GM12891 (cell line): ENCODE measurements around the gene GRIA3.
A peak's percentile ranks its signal among the peaks of the same experiment; 100 is the strongest.

Experiments used
- DNase-seq: peaks from one replicate; pipeline ENCODE4 v3.0.0; 2011; ENCODE audit warnings: low spot score; ENCODE audit not compliant: insufficient read length
- FAIRE-seq: peaks from 2 replicates; lab custom pipeline; 2011; peaks lifted over from hg19 to GRCh38; lab: Jason Lieb, UNC
- PAX5 ChIP-seq: IDR thresholded peaks from 2 replicates; pipeline ENCODE4 v1.6.1; 2011; ENCODE audit warnings: low read length, moderate library complexity, mild to moderate bottlenecking; ENCODE audit not compliant: insufficient read depth, severe bottlenecking
- POLR2A ChIP-seq: IDR thresholded peaks from 2 replicates; pipeline ENCODE4 v1.6.1; 2011; ENCODE audit warnings: low read depth, low read length, control low read depth
- POLR2AphosphoS5 ChIP-seq: IDR thresholded peaks from 2 replicates; pipeline ENCODE4 v1.6.1; 2011; ENCODE audit warnings: low read depth, low read length, control low read depth
- POU2F2 ChIP-seq: IDR thresholded peaks from 2 replicates; pipeline ENCODE4 v1.6.1; 2011; ENCODE audit warnings: low read depth, mild to moderate bottlenecking, control low read depth, low read length, moderate library complexity
- SPI1 ChIP-seq: IDR thresholded peaks from 2 replicates; pipeline ENCODE4 v1.6.1; 2011; ENCODE audit warnings: low read depth, low read length, control low read depth
- TAF1 ChIP-seq: IDR thresholded peaks from 2 replicates; pipeline ENCODE4 v1.6.1; 2011; ENCODE audit warnings: low read depth, low read length, control low read depth

GRIA3 gene

DNA sequence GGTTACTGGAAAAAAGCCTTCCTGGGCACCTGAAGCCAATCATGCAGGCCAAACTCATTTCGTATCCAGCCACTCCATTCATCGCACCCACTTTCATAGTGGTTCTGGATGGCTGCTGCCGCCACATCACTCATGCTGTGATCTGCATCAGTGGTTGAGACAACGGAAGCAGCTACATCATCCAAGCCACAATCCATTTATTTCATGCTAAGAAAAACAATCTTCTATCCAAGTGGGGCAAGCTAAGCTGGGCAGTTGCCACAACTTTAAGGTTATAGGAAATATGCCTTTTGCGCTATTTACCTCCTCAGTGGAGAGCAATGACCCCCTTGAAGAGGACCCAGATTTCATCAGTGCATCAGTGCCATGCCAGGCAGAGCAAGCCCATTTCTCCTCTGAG is 124.6 kb downstream of the GRIA3 start:
- DNase-seq (no peak), FAIRE-seq (no peak)
- no peak for TF ChIP-seq SPI1

DNA sequence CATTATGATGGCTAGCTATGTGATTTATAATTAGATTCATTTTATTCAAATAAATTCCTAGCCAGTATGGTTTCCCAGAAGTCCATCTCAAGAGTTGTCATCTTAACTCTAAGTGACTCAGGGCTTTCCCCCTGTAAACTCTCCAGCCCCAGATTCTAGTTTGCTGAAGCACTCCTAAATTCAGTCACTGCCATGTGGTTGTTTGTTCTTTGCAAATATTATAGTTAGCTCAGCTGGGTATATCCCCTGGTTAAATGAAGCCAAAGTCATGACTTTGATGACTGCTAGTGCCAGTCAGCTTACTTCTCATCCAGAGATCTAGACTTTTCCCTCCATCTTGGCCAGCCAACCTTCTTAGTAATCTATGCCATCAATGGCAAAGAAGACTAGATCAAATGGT is 126.0 kb downstream of the GRIA3 start:
- no peak for DNase-seq
- FAIRE-seq: no peak
- no peak for TF ChIP-seq POLR2AphosphoS5
- TF ChIP-seq POLR2A: no peak
- no peak for TF ChIP-seq POU2F2
- no peak for TF ChIP-seq SPI1
- no peak for TF ChIP-seq TAF1
- no peak for TF ChIP-seq PAX5

DNA sequence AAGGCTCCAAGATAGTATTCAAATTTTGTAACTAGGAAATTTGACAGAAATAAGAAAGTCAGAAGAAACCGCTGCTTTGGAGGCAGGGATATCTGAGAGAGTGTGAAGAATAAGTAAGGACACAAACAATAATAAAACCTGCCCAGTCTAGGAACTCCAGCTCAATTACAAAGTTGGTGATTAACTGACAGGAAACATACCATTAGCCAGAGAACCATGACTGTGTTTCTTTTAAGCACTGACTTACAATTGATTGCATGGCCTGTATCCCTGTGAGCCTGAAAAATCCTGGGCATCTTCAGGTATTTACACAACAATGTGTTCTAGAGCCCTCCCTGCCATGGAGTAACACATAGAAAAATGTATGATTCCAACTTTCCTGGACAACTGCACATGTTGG is 127.4 kb downstream of the GRIA3 start:
- no peak for TF ChIP-seq SPI1
- no peak for TF ChIP-seq POU2F2
- TF ChIP-seq TAF1: no peak
- no peak for TF ChIP-seq POLR2AphosphoS5
- no peak for TF ChIP-seq POLR2A
- no peak for TF ChIP-seq PAX5
- DNase-seq (no peak), FAIRE-seq (no peak)

DNA sequence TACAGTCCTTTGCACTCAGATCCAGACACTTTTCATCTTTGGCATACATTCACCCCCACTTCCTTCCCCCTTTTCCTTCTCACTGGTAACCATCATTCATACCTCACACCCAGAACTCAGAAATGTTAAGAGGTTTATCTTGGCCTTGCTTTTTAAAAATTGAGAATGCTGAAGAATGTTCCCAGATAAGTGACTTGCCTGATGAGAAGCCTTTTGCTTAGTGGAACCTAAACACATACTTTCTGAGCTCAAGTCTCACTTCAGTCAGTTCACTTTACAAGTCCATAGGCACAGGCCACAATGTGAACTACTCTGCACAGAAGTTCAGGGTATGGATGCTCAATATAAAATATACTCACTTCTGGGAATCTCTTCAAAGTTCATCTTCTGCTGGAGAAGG is 129.4 kb downstream of the GRIA3 start:
- TF ChIP-seq POLR2A (no peak), TAF1 (no peak), PAX5 (no peak), POLR2AphosphoS5 (no peak), SPI1 (no peak), POU2F2 (no peak)
- FAIRE-seq (no peak), DNase-seq (no peak)

DNA sequence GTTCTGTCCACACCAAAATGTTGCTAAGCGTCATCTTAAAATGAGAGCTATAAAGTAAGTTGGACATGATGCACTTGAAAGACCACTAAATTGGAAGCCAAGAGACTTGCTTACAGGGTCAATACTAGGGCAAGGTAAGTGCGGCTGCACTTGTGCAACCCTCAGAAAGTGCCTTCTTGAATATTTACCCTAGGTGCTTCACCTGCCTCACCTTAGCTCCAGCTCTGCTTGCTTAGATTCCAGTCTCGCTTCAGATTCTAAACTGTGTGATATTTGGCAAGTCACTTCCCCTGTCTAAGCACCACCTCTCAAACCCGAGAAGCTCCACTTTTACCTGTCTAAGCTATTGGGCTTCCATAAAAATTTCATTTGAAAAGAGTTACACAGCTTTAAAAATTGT is 136.5 kb downstream of the GRIA3 start:
- DNase-seq: no peak
- no peak for FAIRE-seq
- TF ChIP-seq POU2F2 (no peak), POLR2A (no peak), SPI1 (no peak), PAX5 (no peak), POLR2AphosphoS5 (no peak), TAF1 (no peak)

DNA sequence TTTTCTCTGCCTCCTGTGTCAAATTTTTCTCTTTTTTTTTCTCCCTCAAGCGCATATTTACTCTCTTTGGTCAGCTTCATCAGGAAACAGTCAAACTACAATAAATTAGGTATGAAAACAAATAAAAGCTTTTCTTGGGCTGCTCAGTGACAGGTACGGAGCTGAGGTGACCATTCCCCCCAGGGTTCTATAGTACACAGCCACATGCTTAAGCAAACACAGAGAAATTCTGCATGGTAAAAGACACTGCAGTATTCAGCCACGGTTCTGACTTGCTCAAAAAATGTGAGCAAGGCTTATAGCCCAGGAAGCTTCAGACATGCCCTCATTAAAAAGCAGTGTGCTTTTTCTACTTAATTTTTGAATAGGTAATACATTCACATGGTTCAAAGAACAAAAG is 138.5 kb downstream of the GRIA3 start:
- DNase-seq: no peak
- no peak for FAIRE-seq
- TF ChIP-seq POLR2AphosphoS5 (no peak), SPI1 (no peak)

DNA sequence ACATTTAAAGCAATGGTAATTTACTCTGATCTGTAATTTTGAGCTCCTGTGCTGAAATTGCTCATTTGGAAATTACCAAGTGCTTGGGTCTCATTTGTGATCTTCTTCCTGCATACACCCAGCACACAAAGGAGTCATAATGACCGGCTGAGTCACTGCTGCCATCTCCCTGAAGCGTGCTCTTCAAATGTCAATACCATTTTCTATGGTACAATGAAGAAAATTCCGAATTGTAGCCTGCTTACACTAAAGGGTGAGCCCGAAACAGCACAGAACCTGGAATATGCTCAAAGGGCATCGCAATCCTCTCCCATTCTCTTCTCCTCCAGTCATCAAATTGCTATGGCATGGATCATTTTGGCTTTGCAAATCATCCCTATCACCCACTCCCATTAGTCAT is 140.5 kb downstream of the GRIA3 start:
- no peak for TF ChIP-seq SPI1
- DNase-seq (no peak), FAIRE-seq (no peak)

DNA sequence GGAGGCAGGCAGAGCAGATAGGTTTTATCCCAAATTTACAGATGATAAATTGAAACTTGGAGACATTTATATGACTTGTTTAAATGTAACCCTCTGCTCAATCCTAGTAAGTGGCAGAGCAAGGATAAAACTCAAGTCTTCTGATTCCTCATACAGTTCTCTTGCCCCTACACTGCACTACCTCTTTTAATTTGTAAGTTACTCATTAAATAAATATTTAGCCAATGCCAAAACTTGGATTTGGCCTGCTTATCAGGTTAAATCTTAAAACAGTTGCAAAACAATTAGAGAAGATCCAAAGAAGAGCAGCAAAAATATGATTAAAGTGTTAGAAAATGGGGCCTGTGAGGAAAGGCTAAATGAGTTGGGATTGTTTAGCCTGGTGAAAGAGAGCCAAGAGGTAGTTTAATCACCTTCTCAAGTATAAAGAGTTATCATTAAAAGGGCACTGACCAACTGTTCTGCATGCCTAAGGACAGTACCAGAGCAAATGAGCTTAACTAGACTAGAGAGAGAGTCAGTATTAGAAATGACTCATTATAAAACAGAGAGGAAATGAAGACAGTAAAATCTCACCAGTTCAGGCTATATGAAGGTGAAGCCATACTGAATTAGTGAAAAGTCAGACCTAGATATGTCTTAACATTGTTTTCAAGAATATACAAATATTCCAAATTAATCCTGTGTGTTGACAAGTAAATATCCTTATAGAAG is 146.3 kb downstream of the GRIA3 start:
- no peak for TF ChIP-seq PAX5
- no peak for TF ChIP-seq POLR2A
- no peak for TF ChIP-seq POU2F2
- TF ChIP-seq TAF1: no peak
- no peak for TF ChIP-seq POLR2AphosphoS5
- no peak for TF ChIP-seq SPI1
- FAIRE-seq (peak; percentile 83), DNase-seq (no peak)

DNA sequence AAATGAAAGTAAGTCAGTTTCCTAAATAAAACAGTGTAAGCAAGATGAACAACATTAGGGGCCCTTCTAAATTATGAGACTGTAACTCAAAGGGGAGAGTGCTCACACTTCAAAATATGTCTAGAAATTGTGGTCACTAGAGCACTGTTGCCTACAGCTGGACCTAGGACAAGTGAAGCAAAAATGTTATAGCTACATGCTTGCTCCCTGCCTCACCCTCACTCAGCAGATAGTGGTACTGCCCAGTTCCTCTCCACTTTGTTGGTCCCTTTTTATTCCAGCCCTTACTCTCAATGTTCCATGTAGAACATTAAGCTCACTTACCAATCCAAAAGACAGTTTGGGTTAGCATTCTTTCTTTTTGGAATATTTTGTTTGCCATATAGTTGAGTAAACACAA is 147.3 kb downstream of the GRIA3 start:
- TF ChIP-seq POLR2AphosphoS5: no peak
- TF ChIP-seq SPI1: 0 out of 2 replicates have a peak, but pooled peaks have one; percentile 10
- FAIRE-seq (peak; percentile 86), DNase-seq (no peak)

DNA sequence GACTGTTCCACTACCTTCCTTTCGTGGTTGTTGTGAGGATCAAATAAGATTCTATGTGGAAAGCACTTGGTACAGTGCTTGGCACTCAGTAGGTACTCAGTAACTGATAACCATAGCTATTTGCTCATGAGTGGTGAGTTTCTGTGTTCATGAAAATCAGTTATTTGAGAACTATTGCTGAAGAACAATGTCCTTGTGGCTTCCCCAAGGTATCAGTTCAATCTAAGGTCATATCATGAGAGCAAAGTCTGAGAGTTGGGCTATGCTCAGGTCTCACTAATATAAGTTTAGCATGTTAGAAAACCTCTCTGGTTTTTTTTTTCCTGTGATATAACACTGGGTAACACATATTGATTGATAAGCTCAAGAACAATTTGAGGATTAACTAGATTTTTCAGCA is 147.8 kb downstream of the GRIA3 start:
- FAIRE-seq (no peak), DNase-seq (no peak)
- TF ChIP-seq POU2F2: no peak
- no peak for TF ChIP-seq POLR2A
- no peak for TF ChIP-seq POLR2AphosphoS5
- no peak for TF ChIP-seq PAX5
- no peak for TF ChIP-seq SPI1
- TF ChIP-seq TAF1: no peak

DNA sequence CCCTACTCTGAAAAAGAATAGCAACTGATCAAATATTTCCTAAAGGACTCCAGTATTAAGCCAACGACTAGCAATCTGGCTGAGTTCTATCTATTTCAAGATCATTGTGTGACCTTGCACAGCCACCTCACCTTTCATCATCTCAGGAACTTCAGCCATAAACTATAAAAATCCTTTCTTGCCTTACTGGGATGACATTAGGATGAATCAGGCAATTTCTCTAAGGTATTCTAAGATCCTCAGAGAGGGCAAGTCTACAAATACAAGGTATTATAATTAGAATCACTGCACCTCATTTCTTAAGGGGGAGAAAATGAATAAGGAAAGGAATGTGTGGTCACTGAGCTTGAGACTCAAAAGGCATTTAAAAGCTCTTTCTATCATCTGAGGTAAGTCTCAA is 152.6 kb downstream of the GRIA3 start:
- no peak for FAIRE-seq
- TF ChIP-seq PAX5 (no peak), POLR2AphosphoS5 (no peak), POU2F2 (no peak), TAF1 (no peak), POLR2A (no peak), SPI1 (no peak)
- no peak for DNase-seq
